ENCODE measurements around the gene RHPN2.
"Not testable (repeated sequence)": the region's sequence is repeated elsewhere in the genome, so short reads cannot be mapped to it uniquely, and the experiment has no call there.

RHPN2 gene

DNA sequence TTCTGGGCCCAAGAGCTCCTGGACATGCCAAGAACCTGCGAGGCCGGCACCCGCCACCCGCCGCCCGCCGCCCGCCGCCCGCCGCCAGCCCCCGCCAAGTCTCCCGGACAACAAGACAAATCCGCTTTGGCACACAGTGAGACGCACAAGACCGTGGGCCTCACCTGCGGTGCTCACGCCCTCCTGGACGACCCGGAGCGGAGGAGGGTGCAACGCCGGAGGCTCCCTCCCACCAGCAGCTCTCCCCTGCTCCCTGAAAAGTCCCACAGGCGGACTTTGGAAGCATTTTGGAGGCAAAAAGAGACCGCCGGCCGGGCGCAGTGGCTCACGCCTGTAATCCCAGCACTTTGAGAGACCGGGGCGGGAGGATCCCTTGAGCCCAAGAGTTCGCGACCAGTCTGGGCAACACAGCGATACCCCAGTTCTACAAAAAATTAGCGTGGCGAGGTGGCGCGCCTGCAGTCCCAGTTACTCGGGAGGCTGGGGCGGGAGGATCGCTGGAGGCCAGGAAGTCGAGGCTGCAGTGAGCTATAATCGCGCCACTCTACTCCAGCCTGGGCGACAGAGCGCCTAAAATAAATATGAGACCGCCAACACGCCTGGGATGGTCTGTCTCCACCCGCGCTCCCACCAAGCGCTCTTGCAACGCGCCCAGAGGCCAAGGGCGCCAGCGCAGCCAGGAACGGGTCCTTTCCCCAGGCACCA, 783 bp downstream of the RHPN2 start:
- no peak for DNase-seq

GRCh38 chr19:33063356-33063752, 1.3 kb downstream of the RHPN2 start:
- DNase-seq, result no peak

GRCh38 chr19:33062902-33063301, 1.8 kb downstream of the RHPN2 start:
- DNase-seq, result no peak

GRCh38 chr19:33060586-33060985, 4.1 kb downstream of the RHPN2 start:
- no peak for DNase-seq

DNA sequence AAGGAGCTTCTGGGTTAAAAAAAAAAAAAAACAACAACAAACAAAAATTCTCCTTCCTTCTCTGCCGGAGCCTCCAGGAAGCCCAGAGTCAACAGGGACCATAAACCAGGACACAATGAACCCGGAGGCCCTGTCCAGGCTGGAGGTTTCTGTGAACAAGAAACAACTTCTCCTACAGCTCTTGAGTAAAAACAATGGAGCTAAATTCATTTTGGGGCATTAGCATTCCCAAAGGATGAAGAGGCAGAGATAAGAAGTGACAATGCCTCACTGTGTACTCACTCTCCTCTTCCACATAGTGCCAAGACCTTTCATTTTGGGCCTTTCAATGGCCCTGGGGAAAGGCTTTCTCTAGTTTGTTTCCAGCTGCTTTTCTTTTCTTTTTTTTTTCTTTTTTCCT, 9.0 kb downstream of the RHPN2 start:
- DNase-seq, result no peak

- DNase-seq, result no peak
These were observed 10.1 kb downstream of the RHPN2 start for GRCh38 chr19:33054623-33055022.

- no peak for DNase-seq
These were observed 12.2 kb downstream of the RHPN2 start for GRCh38 chr19:33052352-33052972.

- DNase-seq, result no peak
These were observed 14.6 kb downstream of the RHPN2 start for GRCh38 chr19:33050110-33050509.

DNA sequence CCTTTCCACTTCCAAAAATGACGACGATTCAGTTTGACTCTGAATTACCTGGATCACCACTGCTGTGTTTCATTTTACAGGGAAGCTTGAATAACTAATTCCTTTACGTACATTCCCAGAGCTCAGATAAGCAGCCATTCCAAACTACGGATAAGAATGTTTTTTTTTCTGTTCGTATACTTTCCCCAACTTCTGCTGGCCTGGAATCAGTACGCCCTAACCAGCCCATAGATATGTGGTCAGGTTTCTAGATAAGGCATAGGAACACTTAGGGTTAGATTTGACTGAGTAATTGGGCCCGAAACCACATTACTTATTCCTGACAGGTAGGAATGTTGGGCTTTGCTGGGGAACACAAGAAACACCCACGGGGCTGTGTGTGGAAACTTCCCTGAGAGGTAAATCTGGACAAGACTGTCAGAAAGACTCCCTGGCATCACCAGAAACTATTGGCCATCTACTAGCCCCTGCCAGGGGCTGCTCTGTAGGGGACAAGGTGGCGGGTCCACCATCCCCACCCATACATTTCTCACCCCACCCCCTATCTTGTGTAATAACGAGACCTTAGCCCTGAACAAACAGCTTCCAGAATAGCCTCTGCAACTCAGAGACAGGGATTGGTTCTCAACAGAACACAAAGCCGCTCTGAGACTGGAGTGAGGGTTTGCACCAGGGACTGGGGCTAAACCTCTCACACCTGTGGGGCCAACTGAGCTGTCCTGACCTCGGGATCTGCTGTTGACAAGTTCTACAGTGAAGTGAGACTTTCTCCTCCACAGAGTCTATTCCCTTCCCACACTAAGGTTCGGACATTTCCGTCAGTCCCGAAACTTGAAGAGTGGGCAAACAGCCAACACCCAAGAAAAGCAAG, 15.6 kb downstream of the RHPN2 start:
- no peak for DNase-seq

- DNase-seq, result no peak
These were observed 17.3 kb downstream of the RHPN2 start for GRCh38 chr19:33047422-33047821.

GRCh38 chr19:33041828-33042160, 22.9 kb downstream of the RHPN2 start:
- not testable (repeated sequence) for DNase-seq

- DNase-seq, result no peak
These were observed 23.5 kb downstream of the RHPN2 start for GRCh38 chr19:33040994-33041827.

DNA sequence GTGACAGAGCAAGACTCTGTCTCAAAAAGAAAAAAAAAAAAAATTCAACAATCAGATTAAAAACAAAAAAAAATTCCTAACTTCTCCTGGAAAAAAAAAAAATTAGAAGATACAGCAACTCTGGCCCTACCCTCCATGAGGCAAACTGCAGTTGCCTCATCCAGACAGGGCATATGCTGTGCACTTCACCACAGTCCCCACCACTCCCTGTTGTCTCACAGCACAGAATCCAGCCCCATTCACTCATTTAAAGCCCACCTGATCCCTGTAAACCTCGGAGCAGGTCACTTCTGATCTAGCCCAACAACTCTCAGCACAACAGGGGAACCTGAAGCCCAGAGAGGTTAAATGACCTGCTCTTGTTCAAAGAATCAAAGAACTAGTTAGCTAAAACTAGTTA, 24.9 kb downstream of the RHPN2 start:
- no peak for DNase-seq

- DNase-seq, result no peak
These were observed 25.5 kb downstream of the RHPN2 start for GRCh38 chr19:33039108-33039599.

- not testable (repeated sequence) for DNase-seq
These were observed 27.3 kb downstream of the RHPN2 start for GRCh38 chr19:33037168-33038025.

GRCh38 chr19:33036370-33037167, 28.1 kb downstream of the RHPN2 start:
- DNase-seq, result not testable (repeated sequence)

GRCh38 chr19:33035461-33035860, 29.2 kb downstream of the RHPN2 start:
- DNase-seq, result no peak

DNA sequence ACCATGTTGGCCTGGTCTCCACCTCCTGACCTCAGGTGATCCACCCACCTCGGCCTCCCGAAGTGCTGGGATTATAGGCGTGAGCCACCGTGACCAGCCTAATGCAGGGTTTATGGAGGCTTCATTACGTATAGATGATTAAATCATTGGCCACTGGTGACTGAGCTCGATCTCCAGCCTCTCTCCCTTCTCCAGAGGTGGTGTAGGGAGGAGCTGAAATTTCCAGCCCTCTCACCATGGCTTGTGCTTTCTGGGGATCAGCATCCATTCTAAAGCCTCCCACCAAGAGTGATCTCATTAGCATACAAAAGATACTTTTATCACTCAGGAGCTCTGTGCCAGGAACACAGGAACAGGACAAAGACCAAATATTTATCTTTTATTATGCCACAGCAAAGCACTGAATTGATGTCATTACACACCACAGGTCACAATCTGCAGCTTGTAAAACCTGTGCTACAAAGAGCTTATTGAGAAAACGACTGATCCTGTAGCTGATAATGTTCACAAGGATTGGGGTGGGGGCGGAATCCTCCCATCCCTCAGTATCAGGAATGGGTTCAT, 32.4 kb downstream of the RHPN2 start:
- no peak for DNase-seq

GRCh38 chr19:33029746-33030303, 34.9 kb downstream of the RHPN2 start:
- DNase-seq, result no peak

DNA sequence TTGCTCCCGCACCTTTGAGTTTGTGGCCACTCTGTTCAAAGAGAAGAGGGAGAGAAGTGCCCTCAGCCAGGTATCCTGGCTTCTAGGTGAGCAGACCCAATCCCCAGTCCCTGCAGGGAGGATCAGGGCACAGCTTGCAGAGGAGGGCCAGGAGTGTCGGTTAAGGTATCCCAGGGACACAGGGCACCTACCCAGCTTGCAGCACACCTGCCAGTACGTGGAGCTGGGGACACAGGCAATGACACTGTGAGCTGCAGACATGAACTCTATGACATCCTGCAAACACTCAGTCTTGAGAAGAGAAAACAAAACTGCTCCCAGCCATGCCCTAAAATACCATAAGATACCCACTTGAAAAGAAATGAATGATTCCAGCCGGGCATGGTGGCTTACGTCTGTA, 38.1 kb downstream of the RHPN2 start:
- DNase-seq, result not testable (repeated sequence)

Data from NCI-H446 treated with DMSO at 0.1 percent for 48 hours (cell line).